ENCODE results near the gene C1orf232.

DNA sequence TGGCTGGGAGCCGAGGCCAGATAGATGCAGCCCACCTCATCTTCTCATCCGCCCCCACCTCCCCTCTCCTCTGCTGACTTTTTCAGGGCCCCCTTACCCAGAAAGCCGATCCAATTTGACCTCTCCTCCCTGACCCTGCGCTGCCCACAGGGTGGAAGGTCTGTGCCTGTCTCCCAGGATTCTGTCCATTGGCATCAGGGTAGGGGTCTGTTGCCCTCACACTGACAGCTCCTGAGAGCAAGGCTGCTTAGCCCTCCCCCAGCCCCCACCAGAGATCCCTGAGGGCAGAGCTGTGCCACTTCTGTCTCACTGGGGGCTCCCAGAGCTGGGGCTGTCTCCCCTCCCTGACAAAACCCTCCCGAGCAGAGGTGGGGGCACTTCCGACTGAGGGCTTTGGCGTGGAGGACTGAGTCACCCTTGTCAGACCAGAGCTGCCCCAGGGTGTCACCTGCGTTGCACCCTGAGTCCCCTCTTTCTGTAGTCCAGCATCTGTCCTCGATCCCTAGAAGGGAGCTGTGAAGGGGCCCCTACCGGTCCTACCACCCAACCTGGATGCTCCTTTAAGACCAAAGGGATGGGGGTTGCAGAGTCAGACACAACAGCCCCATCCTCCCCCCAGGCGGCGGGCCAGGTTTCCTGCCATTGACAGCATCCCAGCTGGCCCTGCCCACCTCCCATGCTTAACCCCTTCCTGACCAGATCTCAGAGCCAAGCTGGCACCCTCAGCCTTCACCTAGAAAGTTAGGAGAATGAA lies 12.3 kb downstream of the C1orf232 start:
- TF ChIP-seq, protein P1, sequence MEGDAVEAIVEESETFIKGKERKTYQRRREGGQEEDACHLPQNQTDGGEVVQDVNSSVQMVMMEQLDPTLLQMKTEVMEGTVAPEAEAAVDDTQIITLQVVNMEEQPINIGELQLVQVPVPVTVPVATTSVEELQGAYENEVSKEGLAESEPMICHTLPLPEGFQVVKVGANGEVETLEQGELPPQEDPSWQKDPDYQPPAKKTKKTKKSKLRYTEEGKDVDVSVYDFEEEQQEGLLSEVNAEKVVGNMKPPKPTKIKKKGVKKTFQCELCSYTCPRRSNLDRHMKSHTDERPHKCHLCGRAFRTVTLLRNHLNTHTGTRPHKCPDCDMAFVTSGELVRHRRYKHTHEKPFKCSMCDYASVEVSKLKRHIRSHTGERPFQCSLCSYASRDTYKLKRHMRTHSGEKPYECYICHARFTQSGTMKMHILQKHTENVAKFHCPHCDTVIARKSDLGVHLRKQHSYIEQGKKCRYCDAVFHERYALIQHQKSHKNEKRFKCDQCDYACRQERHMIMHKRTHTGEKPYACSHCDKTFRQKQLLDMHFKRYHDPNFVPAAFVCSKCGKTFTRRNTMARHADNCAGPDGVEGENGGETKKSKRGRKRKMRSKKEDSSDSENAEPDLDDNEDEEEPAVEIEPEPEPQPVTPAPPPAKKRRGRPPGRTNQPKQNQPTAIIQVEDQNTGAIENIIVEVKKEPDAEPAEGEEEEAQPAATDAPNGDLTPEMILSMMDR (IDR thresholded peaks at IDR 0.05) = no peak
- TF ChIP-seq EP300 (IDR thresholded peaks at IDR 0.05) = no peak

Measured in ovary (tissue), 3 donors.